Measurements from ENCODE around the gene TFDP2.
"Not testable (repeated sequence)": the region's sequence is repeated elsewhere in the genome, so short reads cannot be mapped to it uniquely, and the experiment has no call there.

The TFDP2 gene

GRCh38 chr3:142106548-142106947 lies 42.8 kb downstream of the TFDP2 start:
- no peak for DNase-seq (ENCODE audit: low read depth in 2 of 2)
- H3K4me3 ChIP-seq (replicated peaks in 1 of 2; ENCODE audit: low read depth in 2 of 2, low read length in 2 of 2) = no peak overlapping the region
- TF ChIP-seq CTCF (IDR thresholded peaks at IDR 0.05; ENCODE audit: low read depth, low read length) = no peak

GRCh38 chr3:142105991-142106390 lies 43.4 kb downstream of the TFDP2 start:
- no peak for TF ChIP-seq CTCF (IDR thresholded peaks at IDR 0.05; ENCODE audit: low read depth, low read length)
- no peak overlapping the region for H3K4me3 ChIP-seq (replicated peaks in 1 of 2; ENCODE audit: low read depth in 2 of 2, low read length in 2 of 2)

GRCh38 chr3:142104763-142105162 lies 44.6 kb downstream of the TFDP2 start:
- no peak for TF ChIP-seq CTCF (IDR thresholded peaks at IDR 0.05; ENCODE audit: low read depth, low read length)
- no peak for DNase-seq (ENCODE audit: low read depth in 2 of 2)

More at GRCh38 chr3:142105991-142106390, 43.4 kb downstream of the TFDP2 start:
- DNase-seq (ENCODE audit: low read depth in 2 of 2) = no peak

GRCh38 chr3:142098964-142099363 lies 50.4 kb downstream of the TFDP2 start:
- no peak for TF ChIP-seq CTCF (IDR thresholded peaks at IDR 0.05; ENCODE audit: low read depth, low read length)
- no peak overlapping the region for H3K4me3 ChIP-seq (replicated peaks in 1 of 2; ENCODE audit: low read depth in 2 of 2, low read length in 2 of 2)
- DNase-seq (ENCODE audit: low read depth in 2 of 2) = no peak

More at GRCh38 chr3:142104763-142105162, 44.6 kb downstream of the TFDP2 start:
- H3K4me3 ChIP-seq (replicated peaks in 1 of 2; ENCODE audit: low read depth in 2 of 2, low read length in 2 of 2) = no peak overlapping the region

GRCh38 chr3:142097099-142097843 lies 52.1 kb downstream of the TFDP2 start:
- TF ChIP-seq CTCF (IDR thresholded peaks at IDR 0.05; ENCODE audit: low read depth, low read length) = no peak
- no peak for DNase-seq (ENCODE audit: low read depth in 2 of 2)
- no peak overlapping the region for H3K4me3 ChIP-seq (replicated peaks in 1 of 2; ENCODE audit: low read depth in 2 of 2, low read length in 2 of 2)

GRCh38 chr3:142095841-142096240 lies 53.5 kb downstream of the TFDP2 start:
- TF ChIP-seq CTCF (IDR thresholded peaks at IDR 0.05; ENCODE audit: low read depth, low read length) = no peak
- no peak overlapping the region for H3K4me3 ChIP-seq (replicated peaks in 1 of 2; ENCODE audit: low read depth in 2 of 2, low read length in 2 of 2)
- no peak for DNase-seq (ENCODE audit: low read depth in 2 of 2)

GRCh38 chr3:142088925-142089324 lies 60.4 kb downstream of the TFDP2 start:
- not testable (repeated sequence) for H3K4me3 ChIP-seq (replicated peaks in 1 of 2; ENCODE audit: low read depth in 2 of 2, low read length in 2 of 2); DNase-seq (ENCODE audit: low read depth in 2 of 2)
